CD4-positive, alpha-beta T cell treated with Interleukin-21 for 1 hour (primary cell): Measurements from ENCODE around the gene ACADL.

Experiments used
- DNase-seq: peaks from one replicate; pipeline ENCODE4 v3.0.0-alpha.2; 2020

Gene ACADL

GRCh38 chr2:210224941-210225672 lies at the start of gene ACADL:
Gene ACADL (minus strand): TSS chr2:210225447. CDS start chr2:210225263, 184 bp downstream.
- DNase-seq = no peak

DNA sequence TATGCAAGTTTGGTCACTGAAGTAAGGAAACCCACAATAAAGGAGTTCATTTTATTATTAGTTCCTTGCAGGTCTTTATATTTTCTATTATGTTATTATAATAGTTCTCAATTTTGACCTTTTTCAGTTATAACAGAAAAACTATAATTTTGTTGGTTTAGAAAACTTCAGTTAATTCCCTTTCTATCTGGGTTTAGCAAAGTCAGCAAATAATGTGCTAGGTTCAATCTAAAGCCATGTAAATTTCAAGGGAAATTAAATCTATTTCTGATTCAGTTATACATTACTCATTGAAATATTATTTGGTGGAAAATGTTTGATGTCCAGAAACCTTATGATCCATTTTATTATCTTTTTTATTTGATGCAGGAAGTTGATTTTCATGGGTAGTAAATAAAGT lies 46.1 kb upstream of the ACADL start:
- no peak for DNase-seq

GRCh38 chr2:210269148-210269547 lies 43.9 kb upstream of the ACADL start:
- no peak for DNase-seq

GRCh38 chr2:210268281-210268680 lies 43.0 kb upstream of the ACADL start:
- DNase-seq = no peak

- no peak for DNase-seq
Measured at GRCh38 chr2:210267698-210268097, 42.5 kb upstream of the ACADL start.

- DNase-seq = no peak
Measured at GRCh38 chr2:210264282-210264681, 39.0 kb upstream of the ACADL start.

- no peak for DNase-seq
Measured at GRCh38 chr2:210263841-210264240, 38.6 kb upstream of the ACADL start.

- DNase-seq = no peak
Measured at GRCh38 chr2:210262036-210262435, 36.8 kb upstream of the ACADL start.

DNA sequence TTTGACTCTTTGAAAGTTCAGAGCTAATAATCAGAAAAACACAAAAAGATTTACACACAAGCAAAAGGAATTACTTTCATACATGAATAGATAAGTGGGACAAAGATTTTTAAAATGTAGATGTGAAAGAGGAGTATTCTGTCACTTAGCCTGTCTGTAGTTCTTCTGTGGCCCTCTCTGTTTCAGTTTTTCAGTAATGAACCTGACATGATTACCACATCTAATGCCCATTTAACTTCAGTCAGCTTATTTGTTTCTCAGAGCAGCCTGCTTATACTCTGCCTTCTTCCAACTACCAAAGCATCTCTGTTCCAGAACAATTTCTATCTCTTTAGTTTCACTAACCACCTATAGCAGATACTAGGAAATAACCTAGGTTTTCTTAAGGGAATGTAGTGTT lies 34.4 kb upstream of the ACADL start:
- no peak for DNase-seq

GRCh38 chr2:210252699-210253606 lies 27.7 kb upstream of the ACADL start:
- DNase-seq = no peak

- no peak for DNase-seq
Measured at GRCh38 chr2:210250622-210251021, 25.4 kb upstream of the ACADL start.

DNA sequence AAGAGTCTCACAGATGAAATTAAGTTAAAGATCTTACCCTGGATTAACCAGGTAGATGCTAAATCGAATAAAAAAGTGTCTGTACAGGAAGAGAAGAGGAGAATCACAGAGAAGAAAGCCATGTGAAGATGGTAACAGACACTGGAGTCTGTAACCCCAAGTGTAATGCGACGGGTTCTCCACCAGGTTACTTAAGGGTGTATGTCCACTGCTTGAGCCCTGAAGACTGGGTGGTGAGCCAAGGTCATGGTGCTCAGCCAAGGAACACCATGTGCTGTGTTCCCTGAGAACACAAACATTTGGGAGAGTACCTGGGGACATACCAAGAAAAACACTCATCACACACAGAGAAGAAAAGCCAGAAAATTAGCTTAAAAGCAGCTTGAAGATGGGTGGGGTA lies 8.2 kb upstream of the ACADL start:
- DNase-seq = no peak

DNA sequence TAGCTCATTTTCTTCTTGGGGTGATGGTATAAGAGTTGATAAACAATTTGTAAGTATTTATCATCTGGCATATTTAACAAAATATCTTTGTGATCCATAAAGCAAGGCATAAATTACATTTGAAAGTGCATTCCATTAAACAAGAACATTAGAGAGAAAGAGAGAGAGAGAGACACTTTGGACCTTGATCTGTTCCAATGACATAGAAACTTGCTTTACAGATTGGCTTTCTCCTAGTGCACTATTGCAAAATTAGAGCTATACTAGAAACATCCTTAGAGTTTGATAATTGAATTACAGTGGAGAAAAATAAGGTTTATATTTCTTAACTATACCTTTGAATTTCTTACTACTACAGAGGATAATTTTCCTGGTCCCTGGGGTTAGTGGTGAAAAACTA lies 5.7 kb upstream of the ACADL start:
- DNase-seq = no peak

DNA sequence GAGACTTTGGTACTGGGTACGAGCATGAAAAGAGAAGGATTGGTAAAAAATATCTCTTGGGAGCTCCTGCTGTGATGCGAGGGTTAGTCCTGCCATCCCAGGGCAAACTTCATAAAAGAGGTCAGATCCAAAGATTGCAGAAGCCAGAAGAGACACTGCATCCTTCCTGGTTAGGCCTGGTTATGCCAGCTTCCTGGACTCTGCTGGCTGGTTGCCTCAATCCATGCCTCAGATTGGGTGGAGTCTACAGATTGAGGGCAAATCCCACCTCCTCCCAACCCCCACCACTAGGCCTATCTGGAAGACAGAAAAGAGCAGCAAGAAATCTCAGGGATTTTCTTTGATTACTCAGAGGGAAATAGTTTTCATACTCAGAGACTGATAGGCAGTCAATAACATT lies 5.3 kb upstream of the ACADL start:
- DNase-seq = no peak

DNA sequence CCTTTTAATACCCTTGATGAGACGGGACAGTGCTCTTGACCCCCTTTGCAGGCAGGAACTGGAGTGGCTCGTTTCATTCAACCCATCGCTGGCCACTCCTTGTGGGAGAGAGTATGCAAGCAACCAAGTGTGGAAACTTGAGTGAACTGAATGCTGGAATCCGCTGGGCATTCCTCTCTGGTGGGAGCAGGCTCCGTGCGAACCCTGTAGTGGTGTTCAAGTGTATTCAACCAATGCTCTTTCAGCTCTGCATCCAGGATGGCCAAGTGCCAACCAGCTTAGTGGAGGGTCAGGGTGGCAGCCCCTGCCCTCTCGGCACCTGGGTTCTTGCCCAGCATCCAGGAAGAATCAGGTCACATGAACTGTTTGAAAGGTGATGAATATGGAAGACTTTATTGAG lies 3.3 kb upstream of the ACADL start:
- no peak for DNase-seq

GRCh38 chr2:210227290-210228088 lies 2.2 kb upstream of the ACADL start:
- DNase-seq = no peak

- no peak for DNase-seq
Measured at GRCh38 chr2:210226223-210226622, 976 bp upstream of the ACADL start.

GRCh38 chr2:210224591-210224940 lies 681 bp downstream of the ACADL start:
- no peak for DNase-seq

- no peak for DNase-seq
Measured at GRCh38 chr2:210215120-210215519, 10.1 kb downstream of the ACADL start.

DNA sequence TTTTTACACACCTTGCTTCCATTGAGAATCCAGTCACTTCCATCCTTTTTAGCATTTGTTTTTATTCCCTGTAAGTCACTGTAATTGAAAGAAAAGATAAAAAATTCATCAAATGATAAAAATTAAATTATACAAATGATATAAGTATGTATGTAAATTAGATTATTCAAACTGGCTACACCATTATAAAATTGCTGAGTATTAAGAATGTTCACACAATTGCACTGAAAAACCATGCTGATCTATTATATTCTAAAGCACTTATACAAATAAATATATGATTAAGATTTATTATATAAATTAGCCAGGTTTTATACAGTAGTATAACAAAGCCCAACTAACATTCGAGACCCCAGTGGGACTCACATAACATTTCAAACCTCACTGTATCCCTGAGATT lies 15.1 kb downstream of the ACADL start:
- no peak for DNase-seq

GRCh38 chr2:210207929-210208328 lies 17.3 kb downstream of the ACADL start:
- no peak for DNase-seq

DNA sequence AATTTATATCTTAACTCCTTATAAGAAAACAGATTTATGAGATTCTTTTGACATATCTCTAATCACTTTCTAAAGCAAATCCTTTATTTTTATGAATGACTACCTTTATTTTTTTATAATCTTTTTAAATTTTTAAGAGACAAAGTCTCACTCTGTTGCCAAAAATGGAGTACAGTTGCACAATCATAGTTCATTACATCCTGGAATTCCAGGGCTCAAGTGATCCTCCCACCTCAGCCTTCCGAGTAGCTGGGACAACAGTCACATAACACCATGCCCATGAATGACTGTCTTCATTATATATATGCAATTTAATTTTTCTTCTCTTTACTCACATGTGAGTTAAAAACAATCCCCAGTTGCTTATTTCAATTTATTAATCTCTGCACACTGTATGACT lies 21.7 kb downstream of the ACADL start:
- DNase-seq = no peak

- DNase-seq = no peak
Measured at GRCh38 chr2:210203147-210203546, 22.1 kb downstream of the ACADL start.

DNA sequence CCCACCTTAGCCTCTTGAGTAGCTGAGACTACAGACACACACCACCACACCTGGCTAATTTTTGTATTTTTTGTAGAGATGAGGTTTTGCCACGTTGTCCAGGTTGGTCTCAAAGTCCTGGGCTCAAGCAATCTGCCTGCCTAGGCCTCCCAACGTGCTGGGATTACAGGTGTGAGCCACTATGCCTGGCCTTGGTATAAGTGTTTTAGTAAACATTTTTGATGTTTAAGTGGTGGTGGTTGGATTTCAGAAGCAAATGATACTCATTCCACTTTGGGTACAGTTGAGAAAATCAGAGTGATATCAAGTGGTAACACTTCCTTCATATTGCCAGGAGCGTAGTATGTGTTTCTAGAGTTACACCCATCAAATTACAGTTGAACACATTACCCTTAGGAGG lies 25.4 kb downstream of the ACADL start:
- DNase-seq = no peak
